GM23338 (cell line): Measurements from ENCODE around the gene ZBTB46. TPM values are rescaled to one million over a fixed set of nuclear protein-coding genes. Genes with fewer than 3 reads are reported as not detected.

ENCODE experiments used
- ATAC-seq: fragments of 200-7000 bp; cut with Tn5 transposase; 3 replicates; pipeline ENCODE4 v1.9.1; 2020
- DNase-seq: peaks from one replicate; pipeline ENCODE4 v3.0.0-alpha.2; 2015; ENCODE audit warnings: low spot score
- H2AFZ ChIP-seq: fragments of 200-600 bp; sonication (generic); 2 replicates; pipeline ENCODE4 v1.8.0; 2016; ENCODE audit warnings: antibody characterized with exemption, mild to moderate bottlenecking, moderate library complexity
- H3F3A ChIP-seq: fragments of 200-600 bp; sonication (generic); replicated peaks from 2 replicates; pipeline ENCODE4 v1.8.0; 2017; ENCODE audit warnings: antibody characterized with exemption, mixed run types, low read depth
- H3K27ac ChIP-seq: fragments of 200-600 bp; sonication (generic); 2 replicates; pipeline ENCODE4 v1.6.1; 2016; ENCODE audit warnings: low read depth
- H3K27me3 ChIP-seq: fragments of 200-600 bp; sonication (generic); 2 replicates; pipeline ENCODE4 v1.8.0; 2016; ENCODE audit warnings: mild to moderate bottlenecking, mixed run types, moderate library complexity; ENCODE audit not compliant: insufficient read depth
- H3K36me3 ChIP-seq: fragments of 200-600 bp; sonication (generic); 2 replicates; pipeline ENCODE4 v1.8.0; 2016; ENCODE audit warnings: mild to moderate bottlenecking; ENCODE audit not compliant: insufficient read depth
- H3K4me1 ChIP-seq: fragments of 200-600 bp; sonication (generic); 2 replicates; pipeline ENCODE4 v1.8.0; 2016; ENCODE audit warnings: mild to moderate bottlenecking, moderate library complexity; ENCODE audit not compliant: insufficient read depth
- H3K4me2 ChIP-seq: fragments of 200-600 bp; sonication (generic); 2 replicates; pipeline ENCODE4 v1.7.1; 2017; ENCODE audit warnings: mixed run types
- H3K4me3 ChIP-seq: fragments of 200-600 bp; sonication (generic); 2 replicates; pipeline ENCODE4 v1.6.1; 2016; ENCODE audit warnings: mixed run types
- H3K79me2 ChIP-seq: fragments of 200-600 bp; sonication (generic); replicated peaks from 2 replicates; pipeline ENCODE4 v1.8.0; 2017; ENCODE audit warnings: mild to moderate bottlenecking; ENCODE audit not compliant: insufficient read depth
- H3K9me2 ChIP-seq: fragments of 200-600 bp; sonication (generic); 2 replicates; pipeline ENCODE4 v1.8.0; 2017; ENCODE audit not compliant: insufficient read depth
- H4K20me1 ChIP-seq: fragments of 200-600 bp; sonication (generic); replicated peaks from 2 replicates; pipeline ENCODE4 v1.8.0; 2017; ENCODE audit warnings: mild to moderate bottlenecking; ENCODE audit not compliant: insufficient read depth
- H3K27ac Mint-ChIP-seq: 2 replicates; pipeline ENCODE4 v1.8.0; 2020; ENCODE audit warnings: inconsistent platforms, mild to moderate bottlenecking, moderate library complexity, mixed read lengths
- H3K27me3 Mint-ChIP-seq: 3 replicates; pipeline ENCODE4 v1.8.0; 2022; ENCODE audit warnings: low read depth, mild to moderate bottlenecking, moderate library complexity, mixed read lengths, inconsistent platforms; ENCODE audit not compliant: insufficient read depth, poor library complexity
- H3K36me3 Mint-ChIP-seq: 3 replicates; pipeline ENCODE4 v1.8.0; 2021; ENCODE audit warnings: low read depth, mild to moderate bottlenecking, inconsistent platforms, moderate library complexity, mixed read lengths
- H3K4me1 Mint-ChIP-seq: 3 replicates; pipeline ENCODE4 v1.8.0; 2020; ENCODE audit warnings: mild to moderate bottlenecking, inconsistent platforms, mixed read lengths
- H3K4me3 Mint-ChIP-seq: 3 replicates; pipeline ENCODE4 v1.8.0; 2021; ENCODE audit warnings: moderate library complexity, mild to moderate bottlenecking, inconsistent platforms, mixed read lengths
- H3K9me3 Mint-ChIP-seq: 3 replicates; pipeline ENCODE4 v1.8.0; 2020; ENCODE audit warnings: moderate library complexity, mild to moderate bottlenecking, inconsistent platforms, mixed read lengths
- CREB1 ChIP-seq: fragments of 250-450 bp; sonication (Bioruptor Pico); IDR thresholded peaks from 2 replicates; pipeline ENCODE4 v1.5.0; 2020; ENCODE audit warnings: low read depth, mild to moderate bottlenecking, moderate library complexity
- CTCF ChIP-seq, 2 experiments: fragments of 200-600 bp in 1 of 2; sonication (generic) in 1 of 2; conservative IDR thresholded peaks; 2 replicates each; pipeline versions ENCODE4 v1.5.1 to v1.6.1; 2016 to 2017; ENCODE audit warnings: antibody characterized with exemption in 2 of 2, low read depth in 2 of 2, mild to moderate bottlenecking in 2 of 2, moderate library complexity in 1 of 2
- ETS1 ChIP-seq: IDR thresholded peaks from 2 replicates; pipeline ENCODE4 v1.6.1; 2016; ENCODE audit warnings: antibody characterized with exemption
- EZH2 ChIP-seq: fragments of 200-600 bp; sonication (generic); IDR thresholded peaks from one replicate; pipeline ENCODE4 v1.8.0; 2017; ENCODE audit warnings: antibody characterized with exemption, mild to moderate bottlenecking, low read depth; ENCODE audit not compliant: unreplicated experiment
- EZH2phosphoT487 ChIP-seq: fragments of 200-600 bp; sonication (generic); IDR thresholded peaks from one replicate; pipeline ENCODE4 v1.8.1; 2018; ENCODE audit warnings: antibody characterized with exemption; ENCODE audit not compliant: unreplicated experiment
- JUNB ChIP-seq: IDR thresholded peaks from one replicate; pipeline ENCODE4 v1.6.1; 2016; ENCODE audit warnings: antibody characterized with exemption; ENCODE audit not compliant: unreplicated experiment
- NANOG ChIP-seq: IDR thresholded peaks from 2 replicates; pipeline ENCODE4 v1.6.1; 2016; ENCODE audit warnings: antibody characterized with exemption, borderline replicate concordance
- POLR2AphosphoS5 ChIP-seq: IDR thresholded peaks from 2 replicates; pipeline ENCODE4 v1.6.1; 2016; ENCODE audit warnings: antibody characterized with exemption, low read depth
- REST ChIP-seq: IDR thresholded peaks from one replicate; pipeline ENCODE4 v1.6.1; 2018; ENCODE audit warnings: antibody characterized with exemption; ENCODE audit not compliant: unreplicated experiment
- STAT1 ChIP-seq: IDR thresholded peaks from one replicate; pipeline ENCODE4 v1.6.1; 2016; ENCODE audit warnings: antibody characterized with exemption; ENCODE audit not compliant: unreplicated experiment
- ZNF114 ChIP-seq: fragments of 250-450 bp; sonication (Bioruptor Pico); IDR thresholded peaks from 2 replicates; pipeline ENCODE4 v1.5.0; 2020; ENCODE audit warnings: mild to moderate bottlenecking, moderate library complexity
- ZNF331 ChIP-seq: fragments of 250-450 bp; sonication (Bioruptor Pico); IDR thresholded peaks from 2 replicates; pipeline ENCODE4 v1.5.0; 2020; ENCODE audit warnings: low read depth, mild to moderate bottlenecking, moderate library complexity
- ZNF462 ChIP-seq: fragments of 250-450 bp; sonication (Bioruptor Pico); IDR thresholded peaks from 2 replicates; pipeline ENCODE4 v1.5.0; 2020; ENCODE audit warnings: mild to moderate bottlenecking, moderate library complexity
- polyA plus RNA-seq: library from polyadenylated mRNA; unstranded; fragments of >200 nt; fragmentation: Nextera tagmentation; extraction: Ambion mirVana; gene quantifications from 2 replicates; pipeline ENCODE4 v1.2.1, GENCODE V29; 2016
- total RNA-seq: library from RNA; depleted of rRNA; stranded (reverse); fragments of >200 nt; shearing (Covaris generic); gene quantifications from 2 replicates; pipeline ENCODE4 v1.2.3, GENCODE V29; 2014

ZBTB46 gene
- total and polyA plus RNA-seq, 2 experiments from 2014 or later = 3.2 to 26.9 TPM

- peak overlapping the region; percentile 81; the same call in 1 of the 2 replicates for H3K27ac Mint-ChIP-seq
Observed at GRCh38 chr20:63835021-63835858, 4.2 kb upstream of the ZBTB46 start.

More at GRCh38 chr20:63835021-63835858, 4.2 kb upstream of the ZBTB46 start:
- H4K20me1 ChIP-seq = no peaks in the 10 kb centered on the region
- Mint-ChIP-seq H3K4me3 (no peak overlapping the region), H3K36me3 (no peaks in the 10 kb centered on the region), H3K9me3 (no peaks in the 10 kb centered on the region), H3K27me3 (peaks cover 19% of the 10 kb centered on the region), H3K4me1 (peaks cover 23% of the 10 kb centered on the region)
- peak; percentile 98 for DNase-seq
- no peaks in the 10 kb centered on the region for H3K79me2 ChIP-seq
- no peak for TF ChIP-seq JUNB
- no peak for TF ChIP-seq EZH2phosphoT487
- TF ChIP-seq CREB1 (CRISPR knock-in tag) = no peak
- no peak for TF ChIP-seq ZNF462
- TF ChIP-seq EZH2 = no peak
- TF ChIP-seq POLR2AphosphoS5 = peak; percentile 34; the same call in 1 of the 2 replicates
- no peak for TF ChIP-seq REST
- TF ChIP-seq ZNF331 = no peak
- TF ChIP-seq ZNF114 (CRISPR knock-in tag) = no peak
- no peak for TF ChIP-seq NANOG
- TF ChIP-seq CTCF (conservative IDR thresholded peaks at IDR 0.05; ENCODE audit: low read depth in 2 of 2) = peak in 1 of 2 experiments; percentile 38; a peak in 3 of 4 replicates
- no peak for TF ChIP-seq ETS1
- no peak for TF ChIP-seq STAT1
- H2AFZ ChIP-seq = no peak overlapping the region
- peak overlapping the region; percentile 66 for H3K4me2 ChIP-seq
- no peaks in the 10 kb centered on the region for H3K36me3 ChIP-seq
- H3K27me3 ChIP-seq = peaks cover 27% of the 10 kb centered on the region
- peak; percentile 88 for ATAC-seq
- no peak overlapping the region for H3K27ac ChIP-seq
- 0 out of 2 replicates have a peak, but pooled peaks cover 12% of the 10 kb centered on the region for H3F3A ChIP-seq
- H3K4me3 ChIP-seq = peak overlapping the region; percentile 40; the same call in 1 of the 2 replicates
- H3K9me2 ChIP-seq = no peaks in the 10 kb centered on the region
- H3K4me1 ChIP-seq = peaks cover 21% of the 10 kb centered on the region; the same call in 1 of the 2 replicates
